Measurements from ENCODE around the gene NRN1L. TPM values are rescaled to one million over a fixed set of nuclear protein-coding genes. Genes with fewer than 3 reads are reported as not detected.

The NRN1L gene
- total RNA-seq, 4 donors from 2014 or later = 1.2 to 2.4 TPM; not detected in 2

DNA sequence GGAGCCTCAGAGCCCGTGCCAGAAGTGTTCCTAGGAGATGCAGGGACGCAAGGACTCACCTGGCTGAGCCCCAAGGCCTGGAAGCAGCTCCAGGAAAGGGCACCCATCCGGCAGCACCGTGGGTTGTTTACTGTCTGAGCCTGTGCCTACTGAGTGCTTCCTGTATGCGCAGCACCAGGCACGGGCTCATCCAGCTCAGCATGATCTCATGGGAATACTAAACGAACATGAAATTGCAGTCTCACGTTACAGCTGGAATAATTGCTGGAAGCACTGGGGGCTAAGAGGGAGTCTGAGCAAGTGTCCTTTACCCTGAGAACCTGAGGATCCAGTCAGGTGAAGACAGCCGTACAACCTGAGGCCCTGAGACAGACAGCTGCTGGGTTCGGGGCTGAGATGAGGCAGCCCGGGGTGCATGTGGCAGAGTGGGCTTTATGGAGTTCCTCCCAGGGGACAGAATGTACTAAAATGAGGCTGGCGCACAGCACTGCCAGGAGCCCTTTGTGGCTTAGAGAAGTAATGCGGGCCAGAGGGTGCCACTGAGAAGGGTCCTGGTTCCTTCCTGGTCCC lies 41.6 kb downstream of the NRN1L start:
- Histone ChIP-seq H3K4me3 (no peak overlapping the region), H3K9me3 (no peaks in the 10 kb centered on the region), H3K27ac (peak overlapping the region in 3 of 4 donors; percentile 31 to 65 (median 60)), H3K36me3 (peaks cover 0 to 59% of the 10 kb centered on the region in 2 donors), H3K4me1 (peaks cover 0 to 64% (median 12%) of the 10 kb centered on the region in 3 donors), H3K27me3 (no peaks in the 10 kb centered on the region)
- no peak for ATAC-seq
- TF ChIP-seq POLR2AphosphoS5 (IDR thresholded peaks at IDR 0.05) (no peak), EP300 (IDR thresholded peaks at IDR 0.05) (no peak), CTCF (IDR thresholded peaks at IDR 0.05) (no peak), POLR2A (IDR thresholded peaks at IDR 0.05) (no peak)
- WGBS, 2 donors (ENCODE audit: low coverage in 1 of 2) = 33 to 45% methylated on average over 1 to 5 of the region's 13 CpGs

- Histone ChIP-seq H3K27ac (peak overlapping the region in 2 of 4 donors; percentile 9 to 65), H3K4me1 (peaks cover 0 to 54% (median 10%) of the 10 kb centered on the region in 3 donors), H3K27me3 (no peaks in the 10 kb centered on the region), H3K4me3 (no peak overlapping the region), H3K9me3 (no peaks in the 10 kb centered on the region), H3K36me3 (peaks cover 0 to 70% of the 10 kb centered on the region in 2 donors)
- no peak for TF ChIP-seq POLR2A (IDR thresholded peaks at IDR 0.05)
- no peak for TF ChIP-seq EP300 (IDR thresholded peaks at IDR 0.05)
- TF ChIP-seq CTCF (IDR thresholded peaks at IDR 0.05) = no peak
- TF ChIP-seq POLR2AphosphoS5 (IDR thresholded peaks at IDR 0.05) = no peak
- no peak for ATAC-seq
- WGBS, 2 donors (ENCODE audit: low coverage in 1 of 2) = 96% methylated on average over 9 of the region's 22 CpGs; no CpG with 5 or more reads in 1 of the 2 donors
Measured at GRCh38 chr16:67927131-67927941, 42.7 kb downstream of the NRN1L start.

GRCh38 chr16:67928147-67928546 lies 43.5 kb downstream of the NRN1L start:
- no peak for ATAC-seq
- Histone ChIP-seq H3K4me1 (peaks cover 0 to 46% (median 5%) of the 10 kb centered on the region in 3 donors), H3K27me3 (no peaks in the 10 kb centered on the region), H3K4me3 (no peak overlapping the region), H3K27ac (no peak overlapping the region), H3K9me3 (no peaks in the 10 kb centered on the region), H3K36me3 (peaks cover 0 to 70% of the 10 kb centered on the region in 2 donors)
- TF ChIP-seq POLR2A (IDR thresholded peaks at IDR 0.05) = no peak
- TF ChIP-seq POLR2AphosphoS5 (IDR thresholded peaks at IDR 0.05) = no peak
- no peak for TF ChIP-seq EP300 (IDR thresholded peaks at IDR 0.05)
- TF ChIP-seq CTCF (IDR thresholded peaks at IDR 0.05) = no peak
- 65 to 100% methylated on average over 1 to 4 of the region's 7 CpGs for WGBS, 2 donors (ENCODE audit: low coverage in 1 of 2)

GRCh38 chr16:67928561-67929364 lies 44.1 kb downstream of the NRN1L start:
- Histone ChIP-seq H3K9me3 (no peaks in the 10 kb centered on the region), H3K27me3 (no peaks in the 10 kb centered on the region), H3K36me3 (peaks cover 0 to 66% of the 10 kb centered on the region in 2 donors), H3K4me3 (no peak overlapping the region), H3K27ac (no peak overlapping the region), H3K4me1 (peaks cover 0 to 40% (median 5%) of the 10 kb centered on the region in 3 donors)
- 13 to 43% methylated on average over 1 to 3 of the region's 16 CpGs for WGBS, 2 donors (ENCODE audit: low coverage in 1 of 2)
- TF ChIP-seq CTCF (IDR thresholded peaks at IDR 0.05) (peak in 3 of 4 experiments; percentile 73 to 88 (median 84)), EP300 (IDR thresholded peaks at IDR 0.05) (no peak)
- ATAC-seq = peak; percentile 56

Measured in gastroesophageal sphincter (tissue), 4 donors.